Breast epithelium (tissue), 4 donors: ENCODE data around the gene MFSD11. TPM values are rescaled to one million over a fixed set of nuclear protein-coding genes. Genes with fewer than 3 reads are reported as not detected.
A peak's percentile ranks its signal among the peaks of the same experiment; 100 is the strongest.

Source experiments
- DNase-seq, 2 donors: peaks; one replicate each; pipeline ENCODE4 v3.0.0-alpha.2; 2019; ENCODE audit warnings: low spot score in 2 of 2
- H3K27ac ChIP-seq, 2 donors: fragments of 200-600 bp; sonication (generic) in 1 of 2; one replicate each; pipeline ENCODE4 v1.5.1; 2016 to 2019; ENCODE audit warnings: mild to moderate bottlenecking in 1 of 2
- H3K27me3 ChIP-seq, 2 donors: fragments of 200-600 bp; sonication (generic) in 1 of 2; one replicate each; pipeline versions ENCODE4 v1.5.1 to v1.6.0; 2017 to 2019; ENCODE audit warnings: control low read depth in 1 of 2, mild to moderate bottlenecking in 1 of 2
- H3K36me3 ChIP-seq: fragments of 200-600 bp; one replicate; pipeline ENCODE4 v1.5.1; 2019
- H3K4me1 ChIP-seq, 2 donors: fragments of 200-600 bp; sonication (generic); one replicate each; pipeline ENCODE4 v1.5.1; 2016 to 2019; ENCODE audit warnings: control low read depth in 1 of 2
- H3K4me3 ChIP-seq, 3 donors: fragments of 200-600 bp; sonication (generic); 1 replicate in 2 of 3; 2 replicates in 1 of 3; pipeline ENCODE4 v1.5.1; 2016 to 2019; ENCODE audit warnings: mild to moderate bottlenecking in 3 of 3, moderate library complexity in 2 of 3
- H3K9me3 ChIP-seq, 2 donors: fragments of 200-600 bp; sonication (generic) in 1 of 2; one replicate each; pipeline ENCODE4 v1.5.1; 2016 to 2019; ENCODE audit warnings: control low read depth in 1 of 2
- CTCF ChIP-seq, 3 donors: fragments of 450-650 bp; IDR thresholded peaks; one replicate each; pipeline ENCODE4 v1.5.1; 2016 to 2017; ENCODE audit warnings: antibody characterized with exemption in 3 of 3, mild to moderate bottlenecking in 3 of 3, moderate library complexity in 3 of 3
- POLR2A ChIP-seq: fragments of 450-650 bp; IDR thresholded peaks from one replicate; pipeline ENCODE4 v1.6.1; 2016; ENCODE audit warnings: antibody characterized with exemption, mild to moderate bottlenecking, moderate library complexity
- POLR2AphosphoS5 ChIP-seq, 3 donors: sonication (generic); formaldehyde crosslinking; IDR thresholded peaks; one replicate each; pipeline ENCODE4 v1.6.1; 2017; ENCODE audit warnings: antibody characterized with exemption in 3 of 3
- intact Hi-C: fragments of 100-400 bp; cut with DNase I; formaldehyde crosslinking; loops from one replicate; pipeline ENCODE4 v1.15.1; 2023; ENCODE audit warnings: low total_unique reads
- total RNA-seq, 3 donors: library from RNA; depleted of rRNA; stranded (reverse); fragments of >200 nt; gene quantifications; one replicate each; pipeline ENCODE4 v1.1.0, GENCODE V29; 2016

MFSD11 gene
- total RNA-seq, 3 donors from 2014 or later: 20.6 to 42.6 (median 23.6) TPM

DNA sequence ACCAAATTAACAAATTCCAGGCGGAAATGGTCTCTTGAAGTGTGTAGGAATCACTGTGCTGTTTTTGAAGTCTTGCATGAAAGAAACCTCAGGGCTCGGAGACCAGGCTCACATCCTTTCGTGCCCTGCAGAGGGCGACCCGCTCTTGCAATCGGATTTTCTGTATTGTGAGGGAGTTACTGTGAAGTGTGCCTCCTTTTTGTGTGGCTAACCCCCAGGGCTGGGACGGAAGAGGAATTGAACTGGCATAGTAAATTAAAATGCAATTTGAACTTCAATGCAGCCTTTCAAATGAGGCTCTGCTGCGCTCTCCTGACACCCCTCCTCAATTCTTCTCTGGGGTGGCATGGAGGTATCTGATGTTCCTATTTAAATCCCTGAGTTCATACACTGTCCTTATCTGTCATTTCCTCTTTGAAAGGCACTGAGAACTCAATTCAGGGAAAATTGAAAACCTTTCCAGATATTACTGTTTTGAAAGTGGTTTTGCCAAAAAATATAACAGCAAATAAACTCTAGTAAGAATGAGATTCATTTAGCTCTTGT is 78.7 kb downstream of the MFSD11 start:
- H3K9me3 ChIP-seq: no peaks in the 10 kb centered on the region
- no peaks in the 10 kb centered on the region for H3K27me3 ChIP-seq
- no peaks in the 10 kb centered on the region for H3K36me3 ChIP-seq
- intact Hi-C loops: no loop called here
- DNase-seq: no peak
- no peaks in the 10 kb centered on the region for H3K4me1 ChIP-seq
- H3K4me3 ChIP-seq: no peak overlapping the region
- TF ChIP-seq POLR2A (no peak), CTCF (IDR thresholded peaks at IDR 0.05) (peak in 2 of 3 donors; percentile 15 to 19)
- H3K27ac ChIP-seq: no peak overlapping the region

- Histone ChIP-seq H3K36me3 (no peaks in the 10 kb centered on the region), H3K27me3 (no peaks in the 10 kb centered on the region), H3K9me3 (no peaks in the 10 kb centered on the region), H3K27ac (no peak overlapping the region), H3K4me1 (no peaks in the 10 kb centered on the region), H3K4me3 (no peak overlapping the region)
- no peak for DNase-seq
- TF ChIP-seq POLR2AphosphoS5 (IDR thresholded peaks at IDR 0.05) (no peak), CTCF (IDR thresholded peaks at IDR 0.05) (no peak), POLR2A (no peak)
- intact Hi-C loops: loop anchor here (1.0 kb wide), 1 partner anchor 24 kb away; no protein-coding TSS in a partner anchor
Observed at GRCh38 chr17:76820039-76820438, 82.1 kb downstream of the MFSD11 start.

DNA sequence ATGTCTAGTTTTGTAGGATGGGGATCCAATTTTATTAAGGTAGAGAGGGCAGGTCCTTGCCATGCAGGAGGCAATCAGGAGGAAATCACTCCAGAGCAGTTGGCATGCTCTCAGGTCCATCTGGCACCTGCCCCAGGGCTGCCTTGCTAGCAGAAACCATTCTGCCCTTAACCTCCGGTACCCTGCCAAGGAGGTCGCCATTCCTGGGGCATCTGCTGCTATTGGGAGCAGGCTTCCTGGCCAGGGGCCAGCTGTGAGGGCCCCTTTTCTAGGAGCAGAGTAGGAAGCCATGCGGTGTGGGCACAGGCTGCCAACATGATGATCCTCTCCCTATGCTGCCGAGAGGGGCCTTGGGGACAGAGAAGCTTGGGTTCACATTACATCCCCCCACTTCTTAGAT is 82.6 kb downstream of the MFSD11 start:
- Histone ChIP-seq H3K9me3 (no peaks in the 10 kb centered on the region), H3K4me1 (no peaks in the 10 kb centered on the region), H3K4me3 (no peak overlapping the region), H3K36me3 (no peaks in the 10 kb centered on the region), H3K27ac (no peak overlapping the region), H3K27me3 (no peaks in the 10 kb centered on the region)
- TF ChIP-seq POLR2A: no peak
- no peak for TF ChIP-seq POLR2AphosphoS5 (IDR thresholded peaks at IDR 0.05)
- no peak for TF ChIP-seq CTCF (IDR thresholded peaks at IDR 0.05)
- intact Hi-C loops: loop anchor here (1.0 kb wide), 1 partner anchor 24 kb away; no protein-coding TSS in a partner anchor
- no peak for DNase-seq

GRCh38 chr17:76822184-76822778 is 84.4 kb downstream of the MFSD11 start:
- intact Hi-C loops: no loop called here
- no peak overlapping the region for H3K4me3 ChIP-seq
- no peak for DNase-seq
- H3K27me3 ChIP-seq: no peaks in the 10 kb centered on the region
- no peaks in the 10 kb centered on the region for H3K9me3 ChIP-seq
- no peaks in the 10 kb centered on the region for H3K36me3 ChIP-seq
- H3K27ac ChIP-seq: no peak overlapping the region
- no peaks in the 10 kb centered on the region for H3K4me1 ChIP-seq
- no peak for TF ChIP-seq POLR2AphosphoS5 (IDR thresholded peaks at IDR 0.05)
- TF ChIP-seq POLR2A: no peak
- no peak for TF ChIP-seq CTCF (IDR thresholded peaks at IDR 0.05)

GRCh38 chr17:76824093-76824492 is 86.2 kb downstream of the MFSD11 start:
- H3K4me3 ChIP-seq: no peak overlapping the region

More at GRCh38 chr17:76824093-76824492, 86.2 kb downstream of the MFSD11 start:
- intact Hi-C loops: no loop called here
- Histone ChIP-seq H3K27ac (no peak overlapping the region), H3K9me3 (no peaks in the 10 kb centered on the region), H3K4me1 (no peaks in the 10 kb centered on the region), H3K27me3 (no peaks in the 10 kb centered on the region), H3K36me3 (no peaks in the 10 kb centered on the region)
- TF ChIP-seq POLR2AphosphoS5 (IDR thresholded peaks at IDR 0.05): no peak
- TF ChIP-seq POLR2A: no peak
- no peak for TF ChIP-seq CTCF (IDR thresholded peaks at IDR 0.05)
- DNase-seq: no peak
